Measurements from ENCODE around the gene ANKRD63. TPM values are rescaled to one million over a fixed set of nuclear protein-coding genes. Genes with fewer than 3 reads are reported as not detected.

The ANKRD63 gene
- total and polyA plus RNA-seq, 7 experiments from 2014 or later, result 0.27 TPM; not detected in 5

- peaks cover 0 to 13% of the 10 kb centered on the region in 2 donors for H3K27me3 ChIP-seq (ENCODE audit: control insufficient read depth in 2 of 2, insufficient read depth in 2 of 2, low read length in 2 of 2)
- intact Hi-C loops (cut with micrococcal nuclease), result no loop called here
- no peaks in the 10 kb centered on the region for H3K4me1 ChIP-seq (ENCODE audit: control insufficient read depth in 2 of 2, insufficient read depth in 2 of 2, low read length in 2 of 2)
- no peaks in the 10 kb centered on the region for H3K9me3 ChIP-seq (ENCODE audit: control insufficient read depth in 2 of 3, low read length in 3 of 3)
- peak overlapping the region in 5 of 10 donors; percentile 11 to 40 (median 23) for H3K4me3 Mint-ChIP-seq
- CTCF ChIA-PET, result interaction anchor here (0.6 to 2.0 kb wide), 4 partner anchors 22 to 135 kb away, joined by 3 to 9 read pairs (median 6); no protein-coding TSS in a partner anchor
- H3K4me1 Mint-ChIP-seq, result peaks cover 0 to 5% (median 4%) of the 10 kb centered on the region in 7 donors
- ATAC-seq, result no peak
- peaks cover 0 to 37% (median 0%) of the 10 kb centered on the region in 3 experiments for H3K36me3 ChIP-seq (ENCODE audit: control insufficient read depth in 2 of 3, insufficient read depth in 3 of 3, low read length in 3 of 3)
- DNase-seq, result peak in 1 of 9 donors; percentile 3
- POLR2A ChIA-PET, result interaction anchor here (0.8 to 3.5 kb wide), 2 partner anchors 23 to 38 kb away, joined by 3 to 23 read pairs; partner anchors contain the start of gene PLCB2
- no peak overlapping the region for H3K27ac ChIP-seq (ENCODE audit: low read depth, low read length)
- H3K27me3 Mint-ChIP-seq, result peaks cover 0 to 25% (median 9%) of the 10 kb centered on the region in 5 donors
- peaks cover 0 to 3% (median 0%) of the 10 kb centered on the region in 11 donors for H3K9me3 Mint-ChIP-seq
- H3K27ac Mint-ChIP-seq, result no peak overlapping the region
- peaks cover 0 to 5% (median 0%) of the 10 kb centered on the region in 5 donors for H3K36me3 Mint-ChIP-seq
- H3K4me3 ChIP-seq (ENCODE audit: low read length), result no peak overlapping the region
Observed at GRCh38 chr15:40285151-40285550, 2.3 kb upstream of the ANKRD63 start.

DNA sequence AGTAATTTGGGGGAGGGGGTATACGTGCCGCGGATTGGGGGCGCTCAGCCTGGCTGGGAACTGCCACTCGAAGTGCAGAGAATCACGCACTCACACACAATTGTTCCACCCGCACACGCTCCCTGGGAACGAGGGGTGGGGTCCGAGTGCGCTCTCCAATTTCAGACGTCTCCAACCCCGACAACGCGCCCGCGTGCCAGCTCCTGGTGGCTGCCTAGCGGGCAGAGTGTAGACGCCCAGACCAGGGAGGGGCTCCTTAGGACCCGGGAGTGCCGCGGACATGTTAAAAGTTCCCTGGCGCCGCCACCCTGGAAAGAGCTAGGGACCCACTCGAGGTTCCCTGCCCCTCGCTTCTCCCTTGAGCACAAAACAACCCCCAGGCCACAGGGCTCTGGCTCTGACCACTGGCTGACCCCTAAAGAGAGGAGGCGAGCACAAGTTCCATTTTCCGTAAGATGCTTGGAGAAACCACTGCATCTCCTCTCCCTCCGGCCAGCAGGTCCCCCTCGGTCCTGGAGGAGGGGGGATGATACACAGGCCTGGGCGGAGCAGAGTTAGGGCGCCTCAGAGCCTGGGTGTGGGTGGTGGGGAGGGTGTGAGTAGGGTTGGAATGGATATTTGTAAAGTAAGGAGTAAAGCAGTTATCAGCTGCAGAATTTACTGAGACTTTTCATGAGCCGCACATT, 894 bp upstream of the ANKRD63 start:
- H3K4me1 Mint-ChIP-seq, result peaks cover 0 to 9% (median 5%) of the 10 kb centered on the region in 7 donors
- Histone ChIP-seq H3K36me3 (ENCODE audit: control insufficient read depth in 2 of 3, insufficient read depth in 3 of 3, low read length in 3 of 3) (peaks cover 0 to 23% (median 0%) of the 10 kb centered on the region in 3 experiments), H3K9me3 (ENCODE audit: control insufficient read depth in 2 of 3, low read length in 3 of 3) (no peaks in the 10 kb centered on the region), H3K4me3 (ENCODE audit: low read length) (no peak overlapping the region), H3K27me3 (ENCODE audit: control insufficient read depth in 2 of 2, insufficient read depth in 2 of 2, low read length in 2 of 2) (peaks cover 0 to 13% of the 10 kb centered on the region in 2 donors), H3K4me1 (ENCODE audit: control insufficient read depth in 2 of 2, insufficient read depth in 2 of 2, low read length in 2 of 2) (peaks cover 0 to 3% of the 10 kb centered on the region in 2 donors), H3K27ac (ENCODE audit: low read depth, low read length) (no peak overlapping the region)
- peak overlapping the region in 1 of 9 donors; percentile 45 for H3K27ac Mint-ChIP-seq
- ATAC-seq (no peak), DNase-seq (no peak)
- intact Hi-C loops (cut with micrococcal nuclease), result loop anchor here (1.0 to 5.0 kb wide), 2 partner anchors 24 to 39 kb away; partner anchors contain the start of genes INAFM2 (in 2 of the 2) and PLCB2 (in 1 of the 2)
- ChIA-PET POLR2A (interaction anchor here (3.5 kb wide), 1 partner anchor 24 kb away, joined by 23 read pairs; the partner anchor contains the start of gene PLCB2), CTCF (interaction anchor here (0.6 to 2.8 kb wide), 4 partner anchors 24 to 54 kb away, joined by 3 to 11 read pairs (median 6); partner anchors contain the start of gene PLCB2)
- H3K9me3 Mint-ChIP-seq, result peaks cover 0 to 2% (median 0%) of the 10 kb centered on the region in 11 donors
- peaks cover 8 to 34% (median 13%) of the 10 kb centered on the region in 5 donors for H3K27me3 Mint-ChIP-seq
- peaks cover 0 to 5% (median 0%) of the 10 kb centered on the region in 5 donors for H3K36me3 Mint-ChIP-seq
- peak overlapping the region in 9 of 10 donors; percentile 7 to 77 (median 45) for H3K4me3 Mint-ChIP-seq

- H3K4me3 Mint-ChIP-seq, result peak overlapping the region in 9 of 10 donors; percentile 42 to 77 (median 67)
- ATAC-seq (peak; percentile 79), DNase-seq (peak in 7 of 9 donors; percentile 39 to 66 (median 50))
- peaks cover 0 to 13% of the 10 kb centered on the region in 2 donors for H3K27me3 ChIP-seq (ENCODE audit: control insufficient read depth in 2 of 2, insufficient read depth in 2 of 2, low read length in 2 of 2)
- ChIA-PET CTCF (interaction anchor here (1.0 to 2.8 kb wide), 4 partner anchors 26 to 237 kb away, joined by 3 to 11 read pairs (median 4); partner anchors contain the start of gene PLCB2), POLR2A (no interaction called here)
- no peak overlapping the region for H3K27ac Mint-ChIP-seq
- intact Hi-C loops (cut with micrococcal nuclease), result loop anchor here (1.0 to 5.0 kb wide), 2 partner anchors 40 to 140 kb away; partner anchors contain the start of gene INAFM2 (in 2 of the 2)
- peaks cover 0 to 3% of the 10 kb centered on the region in 2 donors for H3K4me1 ChIP-seq (ENCODE audit: control insufficient read depth in 2 of 2, insufficient read depth in 2 of 2, low read length in 2 of 2)
- H3K36me3 Mint-ChIP-seq, result peaks cover 0 to 3% (median 0%) of the 10 kb centered on the region in 5 donors
- peaks cover 0 to 9% (median 0%) of the 10 kb centered on the region in 3 experiments for H3K36me3 ChIP-seq (ENCODE audit: control insufficient read depth in 2 of 3, insufficient read depth in 3 of 3, low read length in 3 of 3)
- H3K4me3 ChIP-seq (ENCODE audit: low read length), result peak overlapping the region; percentile 57
- H3K9me3 Mint-ChIP-seq, result peaks cover 0 to 2% (median 0%) of the 10 kb centered on the region in 11 donors
- H3K9me3 ChIP-seq (ENCODE audit: control insufficient read depth in 2 of 3, low read length in 3 of 3), result no peaks in the 10 kb centered on the region
- peaks cover 0 to 11% (median 5%) of the 10 kb centered on the region in 7 donors for H3K4me1 Mint-ChIP-seq
- H3K27me3 Mint-ChIP-seq, result peaks cover 17 to 46% (median 21%) of the 10 kb centered on the region in 5 donors
- no peak overlapping the region for H3K27ac ChIP-seq (ENCODE audit: low read depth, low read length)
Observed at GRCh38 chr15:40282147-40282868, 556 bp downstream of the ANKRD63 start.

- peaks cover 17 to 51% (median 21%) of the 10 kb centered on the region in 5 donors for H3K27me3 Mint-ChIP-seq
- peaks cover 0 to 11% (median 5%) of the 10 kb centered on the region in 7 donors for H3K4me1 Mint-ChIP-seq
- H3K9me3 ChIP-seq (ENCODE audit: control insufficient read depth in 2 of 3, low read length in 3 of 3), result no peaks in the 10 kb centered on the region
- H3K4me1 ChIP-seq (ENCODE audit: control insufficient read depth in 2 of 2, insufficient read depth in 2 of 2, low read length in 2 of 2), result peaks cover 0 to 3% of the 10 kb centered on the region in 2 donors
- H3K27ac Mint-ChIP-seq, result no peak overlapping the region
- H3K27ac ChIP-seq (ENCODE audit: low read depth, low read length), result no peak overlapping the region
- POLR2A ChIA-PET, result no interaction called here
- peaks cover 0 to 13% of the 10 kb centered on the region in 2 donors for H3K27me3 ChIP-seq (ENCODE audit: control insufficient read depth in 2 of 2, insufficient read depth in 2 of 2, low read length in 2 of 2)
- ATAC-seq (no peak), DNase-seq (no peak)
- peak overlapping the region in 1 of 10 donors; percentile 77 for H3K4me3 Mint-ChIP-seq
- H3K36me3 Mint-ChIP-seq, result peaks cover 0 to 3% (median 0%) of the 10 kb centered on the region in 5 donors
- H3K36me3 ChIP-seq (ENCODE audit: control insufficient read depth in 2 of 3, insufficient read depth in 3 of 3, low read length in 3 of 3), result peaks cover 0 to 3% (median 0%) of the 10 kb centered on the region in 3 experiments
- intact Hi-C loops (cut with micrococcal nuclease), result loop anchor here (1.0 to 5.0 kb wide), 2 partner anchors 41 to 141 kb away; partner anchors contain the start of gene INAFM2 (in 2 of the 2)
- CTCF ChIA-PET, result interaction anchor here (1.0 to 2.8 kb wide), 3 partner anchors 26 to 236 kb away, joined by 3 to 11 read pairs (median 4); partner anchors contain the start of gene PLCB2
- H3K9me3 Mint-ChIP-seq, result peaks cover 0 to 2% (median 0%) of the 10 kb centered on the region in 11 donors
- H3K4me3 ChIP-seq (ENCODE audit: low read length), result peak overlapping the region; percentile 57
Observed at GRCh38 chr15:40281801-40282146, 1.1 kb downstream of the ANKRD63 start.

DNA sequence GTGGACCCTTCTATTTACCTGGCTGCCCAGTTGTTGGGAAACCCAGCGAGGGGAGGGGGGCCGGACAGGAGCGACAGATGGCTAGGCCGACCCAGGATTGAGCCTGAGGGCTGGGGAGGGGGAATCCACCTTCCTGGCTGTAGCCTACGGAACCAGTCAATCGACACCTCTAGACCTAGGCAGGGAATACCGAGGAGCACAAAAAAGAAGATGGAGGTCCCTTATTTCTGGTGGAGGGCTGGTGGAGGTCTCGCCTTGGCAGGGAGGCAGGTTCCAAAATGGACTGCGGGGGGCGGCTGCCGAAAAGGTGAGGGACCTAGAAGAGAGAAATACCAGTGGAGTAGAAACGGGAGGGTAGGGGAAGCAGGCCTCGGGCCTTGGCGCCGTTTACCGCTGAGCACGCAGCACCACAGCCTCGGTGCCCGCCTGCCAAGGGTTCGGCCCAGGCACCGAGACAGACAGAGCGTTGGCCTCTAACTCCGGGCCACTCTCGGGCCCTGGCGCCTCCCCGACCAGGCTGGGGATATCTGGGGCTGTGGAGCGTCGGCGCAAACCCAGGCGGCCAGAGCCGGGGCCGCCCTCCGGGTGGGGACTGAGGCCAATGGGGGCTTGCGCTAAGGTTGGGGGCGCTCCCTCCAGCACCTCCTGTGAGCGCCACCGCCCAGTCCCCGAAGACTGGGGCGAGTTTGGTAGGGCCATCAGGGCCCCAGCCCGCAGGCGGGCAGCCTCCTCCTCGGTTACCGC, 1.6 kb downstream of the ANKRD63 start:
- H3K4me3 ChIP-seq (ENCODE audit: low read length), result no peak overlapping the region
- Mint-ChIP-seq H3K27ac (no peak overlapping the region), H3K4me3 (peak overlapping the region; percentile 35 to 76 (median 58)), H3K9me3 (peaks cover 0 to 2% (median 0%) of the 10 kb centered on the region in 11 donors), H3K27me3 (peaks cover 17 to 56% (median 21%) of the 10 kb centered on the region in 5 donors), H3K36me3 (peaks cover 0 to 3% (median 0%) of the 10 kb centered on the region in 5 donors), H3K4me1 (peaks cover 0 to 11% (median 5%) of the 10 kb centered on the region in 7 donors)
- no peaks in the 10 kb centered on the region for H3K9me3 ChIP-seq (ENCODE audit: control insufficient read depth in 2 of 3, low read length in 3 of 3)
- CTCF ChIA-PET, result interaction anchor here (1.0 to 4.5 kb wide), 7 partner anchors 9 to 236 kb away, joined by 3 to 143 read pairs (median 8); partner anchors contain the start of genes CCDC9B and PLCB2
- DNase-seq, result no peak
- no peak for ATAC-seq
- peaks cover 0 to 3% of the 10 kb centered on the region in 2 donors for H3K4me1 ChIP-seq (ENCODE audit: control insufficient read depth in 2 of 2, insufficient read depth in 2 of 2, low read length in 2 of 2)
- H3K27ac ChIP-seq (ENCODE audit: low read depth, low read length), result no peak overlapping the region
- peaks cover 0 to 13% of the 10 kb centered on the region in 2 donors for H3K27me3 ChIP-seq (ENCODE audit: control insufficient read depth in 2 of 2, insufficient read depth in 2 of 2, low read length in 2 of 2)
- no peaks in the 10 kb centered on the region for H3K36me3 ChIP-seq (ENCODE audit: control insufficient read depth in 2 of 3, insufficient read depth in 3 of 3, low read length in 3 of 3)
- POLR2A ChIA-PET, result interaction anchor here (3.8 kb wide), 1 partner anchor 28 kb away, joined by 29 read pairs; the partner anchor contains the start of gene PLCB2
- intact Hi-C loops (cut with micrococcal nuclease), result loop anchor here (5.0 kb wide), 1 partner anchor 41 kb away; the partner anchor contains the start of gene INAFM2 (in 2 of the 2)
